ENCODE measurements around the gene PDLIM5. TPM values are rescaled to one million over a fixed set of nuclear protein-coding genes. Genes with fewer than 3 reads are reported as not detected.
A peak's percentile ranks its signal among the peaks of the same experiment; 100 is the strongest.

The PDLIM5 gene
- total RNA-seq, 1 experiment from 2014 or later: 158 TPM

- H3K27me3 Mint-ChIP-seq (ENCODE audit: insufficient read depth, unreplicated experiment): no peaks in the 10 kb centered on the region
- no TSS peak for BruUV-seq (replicated peaks)
- H3K4me3 Mint-ChIP-seq (ENCODE audit: unreplicated experiment): peak overlapping the region; percentile 38
- peak overlapping the region; percentile 99 for H3K27ac Mint-ChIP-seq (ENCODE audit: low read depth, unreplicated experiment)
- CTCF ChIA-PET: interaction anchor here (0.7 to 1.2 kb wide), 3 partner anchors 11 to 167 kb away, joined by 3 to 4 read pairs (median 3); no protein-coding TSS in a partner anchor
- no peak for TF ChIP-seq CTCF (IDR thresholded peaks at IDR 0.05; ENCODE audit: unreplicated experiment)
- POLR2A ChIA-PET: interaction anchor here (0.7 to 9.3 kb wide), 3 partner anchors 40 to 158 kb away, joined by 3 to 288 read pairs (median 44); partner anchors contain the start of gene PDLIM5
- peaks cover 5% of the 10 kb centered on the region for H3K36me3 Mint-ChIP-seq (ENCODE audit: insufficient read depth, unreplicated experiment)
- DNase-seq (ENCODE audit: unreplicated experiment): no peak
- H3K4me1 Mint-ChIP-seq (ENCODE audit: insufficient read depth, unreplicated experiment): peaks cover 23% of the 10 kb centered on the region
- peaks cover 6% of the 10 kb centered on the region for H3K9me3 Mint-ChIP-seq (ENCODE audit: unreplicated experiment)
- intact Hi-C loops (cut with micrococcal nuclease): no loop called here
These were observed 39.6 kb upstream of the PDLIM5 start for GRCh38 chr4:94412019-94412657.

GRCh38 chr4:94412658-94413038, 39.1 kb upstream of the PDLIM5 start:
- Mint-ChIP-seq H3K36me3 (ENCODE audit: insufficient read depth, unreplicated experiment) (peaks cover 5% of the 10 kb centered on the region), H3K4me3 (ENCODE audit: unreplicated experiment) (peak overlapping the region; percentile 38), H3K27me3 (ENCODE audit: insufficient read depth, unreplicated experiment) (no peaks in the 10 kb centered on the region), H3K9me3 (ENCODE audit: unreplicated experiment) (peaks cover 6% of the 10 kb centered on the region), H3K27ac (ENCODE audit: low read depth, unreplicated experiment) (peak overlapping the region; percentile 99), H3K4me1 (ENCODE audit: insufficient read depth, unreplicated experiment) (peaks cover 23% of the 10 kb centered on the region)
- no TSS peak for BruUV-seq (replicated peaks)
- peak; percentile 94 for DNase-seq (ENCODE audit: unreplicated experiment)
- TF ChIP-seq CTCF (IDR thresholded peaks at IDR 0.05; ENCODE audit: unreplicated experiment): no peak
- intact Hi-C loops (cut with micrococcal nuclease): no loop called here
- ChIA-PET CTCF (interaction anchor here (1.0 to 1.2 kb wide), 2 partner anchors 12 to 42 kb away, joined by 3 read pairs; no protein-coding TSS in a partner anchor), POLR2A (interaction anchor here (1.1 to 9.3 kb wide), 2 partner anchors 39 to 58 kb away, joined by 3 to 288 read pairs; partner anchors contain the start of gene PDLIM5)

GRCh38 chr4:94413085-94413840, 38.5 kb upstream of the PDLIM5 start:
- Mint-ChIP-seq H3K9me3 (ENCODE audit: unreplicated experiment) (peaks cover 6% of the 10 kb centered on the region), H3K4me3 (ENCODE audit: unreplicated experiment) (peak overlapping the region; percentile 38), H3K27ac (ENCODE audit: low read depth, unreplicated experiment) (peak overlapping the region; percentile 99), H3K36me3 (ENCODE audit: insufficient read depth, unreplicated experiment) (peaks cover 5% of the 10 kb centered on the region), H3K4me1 (ENCODE audit: insufficient read depth, unreplicated experiment) (peaks cover 23% of the 10 kb centered on the region), H3K27me3 (ENCODE audit: insufficient read depth, unreplicated experiment) (no peaks in the 10 kb centered on the region)
- CTCF ChIA-PET: interaction anchor here (0.6 to 1.5 kb wide), 4 partner anchors 12 to 108 kb away, joined by 3 to 4 read pairs (median 3); no protein-coding TSS in a partner anchor
- no peak for TF ChIP-seq CTCF (IDR thresholded peaks at IDR 0.05; ENCODE audit: unreplicated experiment)
- intact Hi-C loops (cut with micrococcal nuclease): no loop called here
- POLR2A ChIA-PET: interaction anchor here (1.1 to 9.3 kb wide), 4 partner anchors 33 to 75 kb away, joined by 3 to 288 read pairs (median 3); partner anchors contain the start of gene PDLIM5
- no TSS peak for BruUV-seq (replicated peaks)
- DNase-seq (ENCODE audit: unreplicated experiment): no peak

GRCh38 chr4:94414907-94415306, 36.8 kb upstream of the PDLIM5 start:
- POLR2A ChIA-PET: interaction anchor here (9.3 kb wide), 1 partner anchor 37 kb away, joined by 288 read pairs; the partner anchor contains the start of gene PDLIM5
- H3K36me3 Mint-ChIP-seq (ENCODE audit: insufficient read depth, unreplicated experiment): peaks cover 5% of the 10 kb centered on the region
- CTCF ChIA-PET: interaction anchor here (0.6 to 1.5 kb wide), 6 partner anchors 8 to 1376 kb away, joined by 3 to 4 read pairs (median 3); no protein-coding TSS in a partner anchor
- intact Hi-C loops (cut with micrococcal nuclease): no loop called here
- no peak overlapping the region for H3K4me3 Mint-ChIP-seq (ENCODE audit: unreplicated experiment)
- peaks cover 6% of the 10 kb centered on the region for H3K9me3 Mint-ChIP-seq (ENCODE audit: unreplicated experiment)
- H3K27ac Mint-ChIP-seq (ENCODE audit: low read depth, unreplicated experiment): no peak overlapping the region
- peaks cover 29% of the 10 kb centered on the region for H3K4me1 Mint-ChIP-seq (ENCODE audit: insufficient read depth, unreplicated experiment)
- TF ChIP-seq CTCF (IDR thresholded peaks at IDR 0.05; ENCODE audit: unreplicated experiment): no peak
- no TSS peak for BruUV-seq (replicated peaks)
- H3K27me3 Mint-ChIP-seq (ENCODE audit: insufficient read depth, unreplicated experiment): no peaks in the 10 kb centered on the region
- no peak for DNase-seq (ENCODE audit: unreplicated experiment)

Data from MCF 10A (cell line).